HUDEP-2 (cell line): ENCODE results near the gene GLYATL2.

Experiments used
- DNase-seq, 76 experiments: peaks; one replicate each; lab custom pipeline; 2025; ENCODE audit not compliant: unreplicated experiment in 76 of 76; lab: John Stamatoyannopoulos, UW

GLYATL2 gene

DNA sequence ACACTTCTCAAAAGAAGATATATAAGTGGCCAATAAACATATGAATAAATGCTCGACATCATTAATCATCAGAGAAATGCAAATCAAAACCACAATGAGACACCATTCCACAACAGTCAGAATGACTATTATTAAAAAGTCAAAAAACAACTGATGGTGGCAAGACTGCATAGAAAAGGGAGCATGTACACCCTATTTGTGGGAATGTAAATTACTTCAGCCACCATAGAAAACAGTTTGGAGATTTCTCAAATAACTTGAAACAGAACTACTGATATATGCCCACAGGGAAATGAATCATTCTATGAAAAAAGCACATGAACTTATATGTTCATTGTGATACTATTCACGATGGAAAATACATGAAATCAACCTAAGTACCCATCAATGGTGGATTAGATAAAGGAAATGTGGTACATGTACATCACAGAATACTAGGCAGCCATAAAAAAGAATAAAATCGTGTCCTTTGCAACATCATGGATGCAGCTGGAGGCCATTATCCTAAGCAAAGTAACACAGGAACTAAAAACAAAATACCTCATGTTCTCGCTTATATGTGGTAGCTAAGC lies 42.4 kb downstream of the GLYATL2 start:
- DNase-seq: no peak

DNA sequence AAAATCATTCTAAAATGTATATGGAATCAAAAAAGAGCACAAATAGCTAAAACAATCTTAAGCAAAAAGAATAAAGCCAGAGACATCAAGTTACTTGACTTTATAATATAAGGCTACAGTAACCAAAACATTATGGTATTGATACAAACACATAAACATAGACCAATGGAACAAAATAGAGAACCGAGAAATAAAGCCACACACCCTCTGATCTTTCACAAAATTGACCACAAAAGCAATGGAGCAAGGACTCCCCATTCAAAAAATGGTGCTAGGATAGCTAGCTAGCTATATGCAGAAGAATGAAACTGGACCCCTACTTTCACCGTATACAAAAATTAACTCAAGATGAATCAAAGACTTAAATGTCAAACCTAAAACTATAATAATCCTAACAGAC lies 43.2 kb downstream of the GLYATL2 start:
- DNase-seq: no peak

DNA sequence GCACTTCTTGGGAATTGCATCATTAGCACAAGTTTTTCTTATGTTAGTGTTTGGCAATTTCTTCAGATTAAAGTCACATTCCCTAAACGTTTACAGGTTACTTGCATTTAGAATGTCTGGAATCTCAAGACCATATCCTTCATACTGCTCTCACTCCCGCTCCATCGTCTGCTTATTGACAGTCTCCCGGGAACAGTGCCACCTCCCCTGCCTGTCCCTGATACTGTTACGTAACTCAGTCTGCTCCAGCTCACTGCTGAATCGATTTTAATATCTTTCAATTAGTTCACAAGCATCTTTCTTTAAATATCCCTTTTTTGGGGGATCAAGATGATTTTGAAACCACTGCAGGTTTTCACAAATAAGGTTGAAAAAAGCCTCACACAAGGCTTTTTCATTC lies 48.2 kb downstream of the GLYATL2 start:
- DNase-seq: no peak

DNA sequence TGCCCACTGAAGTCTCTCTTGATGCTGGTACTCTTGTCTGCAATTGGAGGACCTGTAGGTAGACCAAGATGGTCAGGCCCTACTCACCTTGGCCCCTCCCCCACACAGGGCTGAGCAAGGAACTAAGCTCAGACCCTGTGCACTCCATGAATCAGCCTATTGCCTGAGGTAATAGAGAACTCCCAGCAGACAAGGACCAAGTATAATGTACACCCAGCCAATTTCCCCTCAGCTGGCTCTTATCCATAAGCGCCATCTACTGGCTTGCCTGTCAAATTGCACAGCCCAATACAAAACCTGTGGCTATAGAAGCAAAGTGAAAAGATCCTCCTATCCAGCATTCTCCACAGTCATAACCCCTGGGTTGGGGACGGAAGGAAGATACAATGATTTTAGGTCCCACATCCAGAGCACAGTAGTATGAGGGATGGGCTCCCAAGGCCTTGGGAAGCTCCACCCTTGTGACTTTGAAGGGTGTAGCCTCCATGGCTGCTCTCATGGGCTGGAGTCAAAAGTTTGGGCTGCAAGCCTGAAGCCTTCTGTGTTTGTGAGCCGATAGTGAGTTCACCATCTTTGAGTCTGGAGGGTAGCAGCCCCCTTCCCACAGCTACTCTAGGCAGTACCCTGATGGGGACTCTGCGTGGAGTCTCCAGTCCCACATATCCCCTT lies 56.0 kb downstream of the GLYATL2 start:
- peak in 50 of 76 experiments; percentile 5 to 74 (median 31) for DNase-seq

DNA sequence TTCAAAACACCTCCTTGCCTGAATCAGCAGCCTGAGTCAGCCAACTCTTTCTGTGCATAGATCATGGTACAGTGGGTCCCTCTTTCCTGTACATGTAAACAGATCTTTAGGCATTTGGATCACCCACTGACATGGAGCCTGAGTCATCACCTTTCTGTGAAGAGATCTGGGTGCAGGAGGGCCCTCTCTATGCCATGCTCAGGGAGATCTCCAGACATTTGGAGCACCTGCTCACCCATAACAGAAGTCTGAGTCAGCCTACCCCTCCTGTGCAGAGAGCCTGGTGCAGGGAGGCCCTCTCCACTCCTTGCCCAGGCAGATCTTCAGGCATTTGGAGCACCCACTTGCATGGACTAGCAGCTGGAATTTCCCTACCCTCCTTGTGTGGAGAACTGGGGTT lies 56.6 kb downstream of the GLYATL2 start:
- DNase-seq: no peak

DNA sequence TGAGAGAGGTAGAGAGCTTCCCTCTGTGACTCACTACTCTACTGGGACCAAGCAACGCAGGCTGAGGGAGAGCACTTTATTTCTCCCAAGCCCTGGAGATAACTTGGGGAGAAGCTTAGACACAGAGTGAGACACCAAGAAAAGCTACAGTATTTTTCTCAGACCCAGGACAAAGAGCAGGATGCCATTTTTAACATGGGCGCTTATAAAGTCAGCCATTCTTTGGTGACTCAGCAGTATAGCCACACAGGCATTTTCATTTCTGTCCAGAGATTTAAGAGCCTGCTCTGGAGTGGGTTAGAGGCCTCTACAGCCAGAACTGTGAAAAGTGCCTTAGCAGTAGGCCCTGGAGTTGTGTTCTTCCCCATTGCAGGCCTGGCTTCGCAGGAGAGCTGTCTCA lies 57.8 kb downstream of the GLYATL2 start:
- DNase-seq: no peak

DNA sequence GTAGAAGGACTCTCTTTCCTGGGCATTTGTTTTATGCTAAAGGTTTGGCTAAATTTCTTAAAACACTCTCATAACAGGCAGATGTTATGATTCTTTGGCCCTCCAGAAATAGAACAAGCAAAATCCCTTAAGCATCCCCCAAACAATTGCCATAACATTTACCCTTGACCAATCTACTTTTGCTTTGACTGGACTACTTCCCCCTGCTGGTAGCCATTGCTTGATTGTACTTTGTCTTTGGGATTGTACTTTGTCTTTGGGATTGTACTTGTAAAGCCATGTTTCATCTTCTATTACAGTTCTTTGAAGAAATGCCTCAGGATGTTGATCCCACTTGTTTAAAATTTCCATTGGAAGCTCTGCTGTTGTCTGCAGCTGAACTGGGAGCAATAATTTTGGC lies 59.5 kb downstream of the GLYATL2 start:
- peak in 2 of 76 experiments; percentile 1 to 3 for DNase-seq
